ENCODE measurements around the gene RAET1E.

- TF ChIP-seq POLR2A (IDR thresholded peaks at IDR 0.05) (no peak), CTCF (IDR thresholded peaks at IDR 0.05 in 8 of 11, conservative IDR thresholded peaks at IDR 0.05 in 3 of 11) (no peak)
These were observed 19.8 kb upstream of the RAET1E start for GRCh38 chr6:149917679-149918078.
